Measurements from ENCODE around the gene PDZD2.
A peak's percentile ranks its signal among the peaks of the same experiment; 100 is the strongest.
"Not testable (repeated sequence)": the region's sequence is repeated elsewhere in the genome, so short reads cannot be mapped to it uniquely, and the experiment has no call there.

PDZD2 gene

GRCh38 chr5:31935496-31936369 lies 296.8 kb downstream of the PDZD2 start:
- DNase-seq (ENCODE audit: low spot score), result no peak

- no peak for DNase-seq (ENCODE audit: low spot score)
Measured at GRCh38 chr5:31936683-31937082, 297.8 kb downstream of the PDZD2 start.

GRCh38 chr5:31937226-31937625 lies 298.3 kb downstream of the PDZD2 start:
- no peak for DNase-seq (ENCODE audit: low spot score)

GRCh38 chr5:31937703-31938102 lies 298.8 kb downstream of the PDZD2 start:
- DNase-seq (ENCODE audit: low spot score), result no peak

GRCh38 chr5:31939151-31939550 lies 300.2 kb downstream of the PDZD2 start:
- no peak for DNase-seq (ENCODE audit: low spot score)

- DNase-seq (ENCODE audit: low spot score), result no peak
Measured at GRCh38 chr5:31941151-31941755, 302.3 kb downstream of the PDZD2 start.

GRCh38 chr5:31942546-31942945 lies 303.6 kb downstream of the PDZD2 start:
- no peak for DNase-seq (ENCODE audit: low spot score)

GRCh38 chr5:31944684-31945445 lies 305.9 kb downstream of the PDZD2 start:
- DNase-seq (ENCODE audit: low spot score), result no peak

GRCh38 chr5:31948006-31948405 lies 309.1 kb downstream of the PDZD2 start:
- DNase-seq (ENCODE audit: low spot score), result no peak

- DNase-seq (ENCODE audit: low spot score), result no peak
Measured at GRCh38 chr5:31952067-31952466, 313.1 kb downstream of the PDZD2 start.

GRCh38 chr5:31954091-31954490 lies 315.2 kb downstream of the PDZD2 start:
- DNase-seq (ENCODE audit: low spot score), result no peak

GRCh38 chr5:31957151-31957550 lies 318.2 kb downstream of the PDZD2 start:
- DNase-seq (ENCODE audit: low spot score), result no peak

- peak; percentile 11 for DNase-seq (ENCODE audit: low spot score)
Measured at GRCh38 chr5:31962351-31962751, 323.4 kb downstream of the PDZD2 start.

GRCh38 chr5:31962871-31963307 lies 324.0 kb downstream of the PDZD2 start:
- peak; percentile 34 for DNase-seq (ENCODE audit: low spot score)

GRCh38 chr5:31963358-31964006 lies 324.6 kb downstream of the PDZD2 start:
- DNase-seq (ENCODE audit: low spot score), result no peak

- DNase-seq (ENCODE audit: low spot score), result no peak
Measured at GRCh38 chr5:31964007-31964360, 325.1 kb downstream of the PDZD2 start.

GRCh38 chr5:31965227-31965626 lies 326.3 kb downstream of the PDZD2 start:
- DNase-seq (ENCODE audit: low spot score), result no peak

GRCh38 chr5:31966936-31967335 lies 328.0 kb downstream of the PDZD2 start:
- DNase-seq (ENCODE audit: low spot score), result no peak

- no peak for DNase-seq (ENCODE audit: low spot score)
Measured at GRCh38 chr5:31967461-31967860, 328.5 kb downstream of the PDZD2 start.

GRCh38 chr5:31972558-31972957 lies 333.6 kb downstream of the PDZD2 start:
- DNase-seq (ENCODE audit: low spot score), result no peak

- DNase-seq (ENCODE audit: low spot score), result not testable (repeated sequence)
Measured at GRCh38 chr5:31975189-31975612, 336.3 kb downstream of the PDZD2 start.

GRCh38 chr5:31976169-31976568 lies 337.2 kb downstream of the PDZD2 start:
- DNase-seq (ENCODE audit: low spot score), result no peak

Measured in pons (tissue), 1 donor.